H1 (cell line): Measurements from ENCODE around the gene RERE. TPM values are rescaled to one million over a fixed set of nuclear protein-coding genes. Genes with fewer than 3 reads are reported as not detected.

Source experiments
- CTCF ChIA-PET: fragments of 300-600 bp; sonication (Branson Sonifier 250); formaldehyde crosslinking; loops from one replicate; lab custom pipeline; 2021; ENCODE audit not compliant: partially characterized antibody; lab: Charles Lee
- POLR2A ChIA-PET: fragments of 300-600 bp; sonication (Branson Sonifier 250); formaldehyde crosslinking; loops from one replicate; lab custom pipeline; 2021; ENCODE audit warnings: inconsistent platforms; ENCODE audit not compliant: partially characterized antibody; lab: Charles Lee
- DNase-seq, 2 experiments: peaks; one replicate each; pipeline versions ENCODE4 v3.0.0 to v3.0.0-alpha.2; 2010 to 2022; ENCODE audit warnings: low spot score in 2 of 2, low read depth in 1 of 2, mixed read lengths in 1 of 2
- FAIRE-seq: peaks from 2 replicates; lab custom pipeline; 2011; peaks lifted over from hg19 to GRCh38; lab: Jason Lieb, UNC
- H2AFZ ChIP-seq: 2 replicates; pipeline ENCODE4 v1.8.1; 2012; ENCODE audit warnings: low read length, inconsistent platforms
- H2AK5ac ChIP-seq: 2 replicates; pipeline ENCODE4 v1.6.1; 2013; ENCODE audit warnings: low read depth, low read length
- H2BK120ac ChIP-seq: replicated peaks from 2 replicates; pipeline ENCODE3; 2013; ENCODE audit warnings: low read depth, low read length, inconsistent platforms
- H2BK12ac ChIP-seq: 2 replicates; pipeline ENCODE4 v1.6.1; 2013; ENCODE audit warnings: low read depth, low read length
- H2BK15ac ChIP-seq: 2 replicates; pipeline ENCODE4 v1.6.1; 2013; ENCODE audit warnings: low read length
- H2BK20ac ChIP-seq: 2 replicates; pipeline ENCODE4 v1.6.1; 2013; ENCODE audit warnings: low read length
- H2BK5ac ChIP-seq: 2 replicates; pipeline ENCODE4 v1.6.1; 2013; ENCODE audit warnings: low read depth, low read length
- H3K14ac ChIP-seq: 2 replicates; pipeline ENCODE4 v1.6.1; 2013; ENCODE audit warnings: inconsistent platforms; ENCODE audit not compliant: insufficient read length
- H3K18ac ChIP-seq: 2 replicates; pipeline ENCODE4 v1.6.1; 2013; ENCODE audit warnings: low read length; ENCODE audit errors: extremely low read depth
- H3K23ac ChIP-seq: 2 replicates; pipeline ENCODE4 v1.6.1; 2013; ENCODE audit warnings: inconsistent platforms; ENCODE audit not compliant: insufficient read length
- H3K23me2 ChIP-seq: 2 replicates; pipeline ENCODE4 v1.6.1; 2013; ENCODE audit warnings: low read depth, low read length
- H3K27ac ChIP-seq: 2 replicates; pipeline ENCODE4 v1.6.1; 2011; ENCODE audit warnings: low read depth, low read length, inconsistent platforms
- H3K27me3 ChIP-seq, 4 experiments: replicated peaks in 1 of 4; 1 replicate in 1 of 4; 2 replicates in 3 of 4; pipeline versions ENCODE4 v1.6.1 to v1.8.1; 2011 to 2013; ENCODE audit warnings: low read length in 3 of 4, mild to moderate bottlenecking in 3 of 4, inconsistent platforms in 2 of 4, mixed read lengths in 2 of 4, moderate library complexity in 1 of 4; ENCODE audit not compliant: control insufficient read depth in 3 of 4, insufficient read depth in 3 of 4; ENCODE audit errors: extremely low read depth in 1 of 4
- H3K36me3 ChIP-seq, 4 experiments: 2 replicates each; pipeline versions ENCODE4 v1.6.1 to v1.8.1; 2011 to 2013; ENCODE audit warnings: mild to moderate bottlenecking in 4 of 4, low read length in 3 of 4, moderate library complexity in 2 of 4, control low read depth in 1 of 4, inconsistent platforms in 1 of 4; ENCODE audit not compliant: insufficient read depth in 4 of 4, control insufficient read depth in 2 of 4
- H3K4ac ChIP-seq: replicated peaks from 2 replicates; pipeline ENCODE3; 2013; ENCODE audit warnings: low read length, low read depth, mixed read lengths, inconsistent platforms; ENCODE audit not compliant: insufficient read length
- H3K4me1 ChIP-seq, 4 experiments: replicated peaks in 1 of 4; 1 replicate in 1 of 4; 2 replicates in 3 of 4; pipeline versions ENCODE4 v1.6.1 to v1.8.1; 2011 to 2013; ENCODE audit warnings: low read length in 3 of 4, inconsistent platforms in 2 of 4, mixed read lengths in 1 of 4; ENCODE audit not compliant: insufficient read depth in 4 of 4, control insufficient read depth in 3 of 4
- H3K4me2 ChIP-seq, 2 experiments: 2 replicates each; pipeline versions ENCODE4 v1.6.1 to v1.8.1; 2011 to 2013; ENCODE audit warnings: low read depth in 2 of 2, low read length in 2 of 2, control low read depth in 1 of 2, inconsistent platforms in 1 of 2, mild to moderate bottlenecking in 1 of 2; ENCODE audit not compliant: insufficient read depth in 1 of 2
- H3K4me3 ChIP-seq, 4 experiments: fragments of 200-600, 300-600 bp in 1 of 4; sonication (generic), shearing (Covaris generic), sonication (Bioruptor Twin) in 1 of 4; 2 replicates each; pipeline versions ENCODE4 v1.5.1 to v1.8.1; 2011 to 2016; ENCODE audit warnings: low read length in 4 of 4, low read depth in 3 of 4, control low read depth in 2 of 4, inconsistent platforms in 2 of 4, mild to moderate bottlenecking in 2 of 4, mixed read lengths in 1 of 4, moderate library complexity in 1 of 4; ENCODE audit not compliant: insufficient read depth in 2 of 4; ENCODE audit errors: extremely low read depth in 1 of 4
- H3K56ac ChIP-seq: replicated peaks from 2 replicates; pipeline ENCODE3; 2013; ENCODE audit warnings: low read depth, mild to moderate bottlenecking, mixed read lengths, low read length, inconsistent platforms; ENCODE audit not compliant: insufficient read length
- H3K79me1 ChIP-seq: 2 replicates; pipeline ENCODE4 v1.6.1; 2013; ENCODE audit warnings: low read depth, low read length, control low read depth
- H3K79me2 ChIP-seq, 2 experiments: 2 replicates each; pipeline versions ENCODE4 v1.6.1 to v1.8.1; 2012 to 2013; ENCODE audit warnings: low read length in 2 of 2, mild to moderate bottlenecking in 2 of 2, inconsistent platforms in 1 of 2; ENCODE audit not compliant: insufficient read depth in 2 of 2, control insufficient read depth in 1 of 2
- H3K9ac ChIP-seq, 4 experiments: replicated peaks in 1 of 4; 1 replicate in 1 of 4; 2 replicates in 3 of 4; pipeline versions ENCODE4 v1.6.1 to v1.8.1; 2011 to 2013; ENCODE audit warnings: low read depth in 3 of 4, low read length in 3 of 4, control low read depth in 2 of 4, mild to moderate bottlenecking in 2 of 4, moderate library complexity in 2 of 4, inconsistent platforms in 1 of 4; ENCODE audit errors: extremely low read depth in 1 of 4
- H3K9me3 ChIP-seq, 2 experiments: 2 replicates each; pipeline versions ENCODE4 v1.6.1 to v1.8.1; 2012 to 2013; ENCODE audit warnings: mild to moderate bottlenecking in 2 of 2, moderate library complexity in 2 of 2, control low read depth in 1 of 2, inconsistent platforms in 1 of 2, low read depth in 1 of 2, low read length in 1 of 2, mixed read lengths in 1 of 2; ENCODE audit not compliant: insufficient read depth in 2 of 2
- H4K20me1 ChIP-seq, 2 experiments: replicated peaks in 1 of 2; 2 replicates each; pipeline versions ENCODE3 to v1.8.1; 2011 to 2013; ENCODE audit warnings: inconsistent platforms in 2 of 2, low read length in 2 of 2, mild to moderate bottlenecking in 1 of 2; ENCODE audit not compliant: insufficient read depth in 2 of 2, control insufficient read depth in 1 of 2
- H4K5ac ChIP-seq: 2 replicates; pipeline ENCODE4 v1.6.1; 2013; ENCODE audit warnings: low read length, low read depth, mixed read lengths, inconsistent platforms; ENCODE audit not compliant: insufficient read length
- H4K8ac ChIP-seq: 2 replicates; pipeline ENCODE4 v1.8.0; 2013; ENCODE audit warnings: mild to moderate bottlenecking, moderate library complexity, low read length, inconsistent platforms; ENCODE audit not compliant: insufficient read depth; ENCODE audit errors: extremely low read depth
- H4K91ac ChIP-seq: replicated peaks from 2 replicates; pipeline ENCODE3; 2013; ENCODE audit warnings: low read length, mixed read lengths, inconsistent platforms; ENCODE audit not compliant: insufficient read length
- FOSL1 ChIP-seq: IDR thresholded peaks from 2 replicates; pipeline ENCODE4 v1.6.1; 2011; ENCODE audit warnings: mild to moderate bottlenecking, low read depth, low read length, moderate library complexity; ENCODE audit not compliant: insufficient read depth
- HDAC6 ChIP-seq: IDR thresholded peaks from one replicate; pipeline ENCODE4 v1.7.1; 2012; ENCODE audit warnings: low read depth, mild to moderate bottlenecking, inconsistent platforms, low read length, moderate library complexity
- RFX5 ChIP-seq: IDR thresholded peaks from 2 replicates; pipeline ENCODE4 v1.6.1; 2011; ENCODE audit warnings: low read depth, low read length, improper control_type of control experiment, borderline replicate concordance
- SIN3A ChIP-seq, 2 experiments: IDR thresholded peaks in 1 of 2; conservative IDR thresholded peaks in 1 of 2; 2 replicates each; pipeline ENCODE4 v1.6.1; 2011 to 2012; ENCODE audit warnings: low read length in 2 of 2, improper control_type of control experiment in 1 of 2, low read depth in 1 of 2, mild to moderate bottlenecking in 1 of 2
- SRF ChIP-seq: IDR thresholded peaks from 2 replicates; pipeline ENCODE4 v1.6.1; 2011; ENCODE audit warnings: mild to moderate bottlenecking, low read depth, low read length, moderate library complexity
- TAF1 ChIP-seq: IDR thresholded peaks from 2 replicates; pipeline ENCODE4 v1.6.1; 2011; ENCODE audit warnings: mild to moderate bottlenecking, low read depth, low read length
- WGBS, 2 experiments: shearing (Covaris generic) in 1 of 2; methylation state at CpG; one replicate each; pipeline versions ENCODE4 v1.1.6 to v1.1.7; 2013 to 2015; ENCODE audit warnings: low lambda C conversion rate in 2 of 2, mixed read lengths in 2 of 2, inconsistent platforms in 1 of 2, low coverage in 1 of 2, missing lambda C conversion rate in 1 of 2; ENCODE audit not compliant: insufficient replicate concordance in 2 of 2, insufficient coverage in 1 of 2, insufficient read length in 1 of 2; ENCODE audit errors: extremely low coverage in 1 of 2, missing lambda C conversion rate in 1 of 2; 5-methylcytosine and 5-hydroxymethylcytosine counted together
- polyA plus RNA-seq, 7 experiments: library from polyadenylated mRNA; depleted of rRNA in 3 of 7; stranded (reverse) in 5 of 7; unstranded in 2 of 7; fragments of >200 nt in 5 of 7; fragments of 200-250 nt in 2 of 7; gene quantifications; 1 replicate in 5 of 7; 2 replicates in 1 of 7; 4 replicates in 1 of 7; pipeline versions ENCODE4 v1.2.1 to v1.2.3, GENCODE V29; 2011 to 2013; ENCODE audit warnings: missing spikeins in 2 of 7, mixed read lengths in 2 of 7
- total RNA-seq: library from RNA; stranded (reverse); fragmentation: NEBNext Ultra II Directional; extraction: Animal tissue kit (Norgen Biotek cat#: 25700); gene quantifications from 2 replicates; pipeline ENCODE4 v1.2.1, GENCODE V29; 2021
- TF ChIP-seq, protein P1 (sequence below), 3 experiments: IDR thresholded peaks; 1 replicate in 2 of 3; 2 replicates in 1 of 3; pipeline versions ENCODE4 v1.5.1 to v1.6.1; 2011; ENCODE audit warnings: low read length in 3 of 3, mild to moderate bottlenecking in 3 of 3, inconsistent platforms in 2 of 3, low read depth in 1 of 3, moderate library complexity in 1 of 3; ENCODE audit not compliant: insufficient read depth in 1 of 3; ENCODE audit errors: control extremely low read depth in 1 of 3
- TF ChIP-seq, protein P2 (sequence below): IDR thresholded peaks from 2 replicates; pipeline ENCODE4 v1.6.1; 2012; ENCODE audit warnings: inconsistent platforms

RERE gene
- total and polyA plus RNA-seq, 2 of the 8 experiments (the other 6 are each of a cell fraction or from before 2014, with no cell fraction given), result 15.3 to 142 TPM

DNA sequence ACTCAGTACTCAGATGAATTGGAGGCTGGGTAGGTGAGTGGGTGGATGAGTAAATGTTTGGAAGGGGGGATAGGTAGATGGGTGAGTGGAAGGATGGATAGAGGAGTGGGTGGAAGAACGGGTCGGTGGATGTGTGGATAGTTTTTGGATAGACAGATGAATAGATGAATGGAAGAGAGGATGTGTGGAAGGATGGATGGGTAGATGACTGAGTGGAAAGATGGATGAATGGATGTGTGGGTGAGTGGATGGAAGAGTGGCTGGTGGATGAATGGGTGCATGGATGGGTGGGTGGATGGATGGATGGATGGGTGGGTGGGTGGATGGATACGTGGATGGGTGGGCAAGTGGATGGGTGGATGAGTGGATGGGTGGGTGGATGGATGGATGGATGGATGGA, 495.8 kb downstream of the RERE start:
- 87 to 100% methylated on average over 2 to 3 of the region's 3 CpGs for WGBS, 2 experiments
- Histone ChIP-seq H3K56ac (no peak overlapping the region), H3K23ac (no peak overlapping the region), H3K9me3 (no peaks in the 10 kb centered on the region), H3K27me3 (peaks cover 0 to 20% (median 13%) of the 10 kb centered on the region in 4 experiments; a peak in 6 of 7 replicates), H4K20me1 (peaks cover 0 to 1% of the 10 kb centered on the region in 2 experiments), H3K4me1 (peaks cover 0 to 7% (median 2%) of the 10 kb centered on the region in 4 experiments; a peak in 5 of 7 replicates), H4K5ac (no peak overlapping the region), H2BK20ac (no peak overlapping the region), H3K23me2 (peaks cover 14% of the 10 kb centered on the region; the same call in 1 of the 2 replicates), H2BK15ac (no peak overlapping the region), H3K14ac (no peak overlapping the region), H2BK120ac (no peak overlapping the region), H4K8ac (no peak overlapping the region), H2AK5ac (no peak overlapping the region), H3K4me3 (no peak overlapping the region), H2BK5ac (no peak overlapping the region), H3K18ac (no peak overlapping the region), H3K9ac (no peak overlapping the region), H4K91ac (no peak overlapping the region), H3K36me3 (no peaks in the 10 kb centered on the region), H2AFZ (no peak overlapping the region), H3K79me2 (no peaks in the 10 kb centered on the region), H3K27ac (no peak overlapping the region), H3K79me1 (no peaks in the 10 kb centered on the region)
- ChIA-PET CTCF (interaction anchor here (8.1 to 8.9 kb wide), 2 partner anchors 28 to 308 kb away, joined by 73 to 211 read pairs; no protein-coding TSS in a partner anchor), POLR2A (no interaction called here)
- DNase-seq (no peak), FAIRE-seq (no peak)
- TF ChIP-seq, protein P1, sequence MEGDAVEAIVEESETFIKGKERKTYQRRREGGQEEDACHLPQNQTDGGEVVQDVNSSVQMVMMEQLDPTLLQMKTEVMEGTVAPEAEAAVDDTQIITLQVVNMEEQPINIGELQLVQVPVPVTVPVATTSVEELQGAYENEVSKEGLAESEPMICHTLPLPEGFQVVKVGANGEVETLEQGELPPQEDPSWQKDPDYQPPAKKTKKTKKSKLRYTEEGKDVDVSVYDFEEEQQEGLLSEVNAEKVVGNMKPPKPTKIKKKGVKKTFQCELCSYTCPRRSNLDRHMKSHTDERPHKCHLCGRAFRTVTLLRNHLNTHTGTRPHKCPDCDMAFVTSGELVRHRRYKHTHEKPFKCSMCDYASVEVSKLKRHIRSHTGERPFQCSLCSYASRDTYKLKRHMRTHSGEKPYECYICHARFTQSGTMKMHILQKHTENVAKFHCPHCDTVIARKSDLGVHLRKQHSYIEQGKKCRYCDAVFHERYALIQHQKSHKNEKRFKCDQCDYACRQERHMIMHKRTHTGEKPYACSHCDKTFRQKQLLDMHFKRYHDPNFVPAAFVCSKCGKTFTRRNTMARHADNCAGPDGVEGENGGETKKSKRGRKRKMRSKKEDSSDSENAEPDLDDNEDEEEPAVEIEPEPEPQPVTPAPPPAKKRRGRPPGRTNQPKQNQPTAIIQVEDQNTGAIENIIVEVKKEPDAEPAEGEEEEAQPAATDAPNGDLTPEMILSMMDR (IDR thresholded peaks at IDR 0.05; ENCODE audit: control extremely low read depth in 1 of 3, insufficient read depth in 1 of 3, low read depth in 1 of 3, low read length in 3 of 3), result no peak
- TF ChIP-seq TAF1 (no peak), FOSL1 (no peak), RFX5 (no peak), SIN3A (conservative IDR thresholded peaks at IDR 0.05 in 1 of 2, IDR thresholded peaks at IDR 0.05 in 1 of 2; ENCODE audit: low read depth in 1 of 2, low read length in 2 of 2) (no peak), HDAC6 (no peak), SRF (no peak)
- TF ChIP-seq, protein P2, sequence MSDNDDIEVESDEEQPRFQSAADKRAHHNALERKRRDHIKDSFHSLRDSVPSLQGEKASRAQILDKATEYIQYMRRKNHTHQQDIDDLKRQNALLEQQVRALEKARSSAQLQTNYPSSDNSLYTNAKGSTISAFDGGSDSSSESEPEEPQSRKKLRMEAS, result no peak
- TF ChIP-seq, all 59 proteins: peak for 0
- Histone ChIP-seq H3K4ac (no peak overlapping the region), H3K4me2 (no peak overlapping the region), H2BK12ac (no peak overlapping the region)
